H9 (cell line): ENCODE data around the gene LYRM9. TPM values are rescaled to one million over a fixed set of nuclear protein-coding genes. Genes with fewer than 3 reads are reported as not detected.

ENCODE experiments used
- DNase-seq: peaks from one replicate; pipeline ENCODE4 v3.0.0-alpha.2; 2017
- H2AFZ ChIP-seq: one replicate; pipeline ENCODE4 v1.6.1; 2013; ENCODE audit warnings: mild to moderate bottlenecking, low read length, control low read depth, moderate library complexity
- H2AK5ac ChIP-seq: 2 replicates; pipeline ENCODE4 v1.6.1; 2013; ENCODE audit warnings: low read length, control low read depth, mixed read lengths; ENCODE audit not compliant: insufficient read length
- H2BK120ac ChIP-seq: one replicate; pipeline ENCODE4 v1.6.1; 2013; ENCODE audit warnings: low read depth, mild to moderate bottlenecking, low read length, control low read depth, inconsistent platforms; ENCODE audit not compliant: poor library complexity, severe bottlenecking
- H2BK12ac ChIP-seq: 2 replicates; pipeline ENCODE4 v1.6.1; 2013; ENCODE audit warnings: low read length, control low read depth, mixed read lengths, low read depth; ENCODE audit not compliant: insufficient read length
- H2BK15ac ChIP-seq: 2 replicates; pipeline ENCODE4 v1.6.1; 2013; ENCODE audit warnings: low read depth, low read length, control low read depth
- H2BK20ac ChIP-seq: one replicate; pipeline ENCODE4 v1.6.1; 2013; ENCODE audit warnings: low read depth, mild to moderate bottlenecking, low read length, control low read depth, inconsistent platforms; ENCODE audit not compliant: poor library complexity, severe bottlenecking
- H2BK5ac ChIP-seq: 2 replicates; pipeline ENCODE4 v1.6.1; 2013; ENCODE audit warnings: low read length, control low read depth, mixed read lengths; ENCODE audit not compliant: insufficient read length
- H3K14ac ChIP-seq: 2 replicates; pipeline ENCODE4 v1.6.1; 2013; ENCODE audit warnings: low read length, control low read depth; ENCODE audit not compliant: insufficient read depth
- H3K18ac ChIP-seq: 2 replicates; pipeline ENCODE4 v1.6.1; 2013; ENCODE audit warnings: low read depth, mild to moderate bottlenecking, mixed read lengths, low read length, control low read depth; ENCODE audit not compliant: insufficient read length
- H3K23ac ChIP-seq: 2 replicates; pipeline ENCODE4 v1.6.1; 2013; ENCODE audit warnings: low read length, control low read depth, mixed read lengths, low read depth; ENCODE audit not compliant: insufficient read length
- H3K23me2 ChIP-seq: 2 replicates; pipeline ENCODE4 v1.6.1; 2013; ENCODE audit warnings: low read depth, mild to moderate bottlenecking, mixed read lengths, low read length, control low read depth; ENCODE audit not compliant: insufficient read length, poor library complexity, severe bottlenecking
- H3K27ac ChIP-seq: 2 replicates; pipeline ENCODE4 v1.5.1; 2013; ENCODE audit warnings: low read length, control low read depth, mixed read lengths, low read depth; ENCODE audit not compliant: insufficient read length
- H3K27me3 ChIP-seq: 2 replicates; pipeline ENCODE4 v1.6.1; 2013; ENCODE audit warnings: low read length, control low read depth, inconsistent platforms; ENCODE audit not compliant: insufficient read depth
- H3K4ac ChIP-seq: 2 replicates; pipeline ENCODE4 v1.6.1; 2013; ENCODE audit warnings: low read depth, mild to moderate bottlenecking, control low read depth, inconsistent platforms, low read length, moderate library complexity
- H3K4me1 ChIP-seq: 2 replicates; pipeline ENCODE4 v1.6.1; 2013; ENCODE audit warnings: low read length, control low read depth, inconsistent platforms; ENCODE audit not compliant: insufficient read depth
- H3K4me2 ChIP-seq: 2 replicates; pipeline ENCODE4 v1.6.1; 2013; ENCODE audit warnings: low read length, control low read depth, mixed read lengths; ENCODE audit not compliant: insufficient read length, insufficient read depth
- H3K56ac ChIP-seq: 2 replicates; pipeline ENCODE4 v1.6.1; 2013; ENCODE audit warnings: low read depth, mild to moderate bottlenecking, mixed read lengths, low read length, control low read depth; ENCODE audit not compliant: insufficient read length
- H3K79me1 ChIP-seq: 2 replicates; pipeline ENCODE4 v1.6.1; 2013; ENCODE audit warnings: low read depth, mild to moderate bottlenecking, moderate library complexity, low read length, control low read depth, inconsistent platforms; ENCODE audit not compliant: insufficient read depth, poor library complexity, severe bottlenecking
- H3K79me2 ChIP-seq: 2 replicates; pipeline ENCODE4 v1.6.1; 2013; ENCODE audit warnings: low read length, control low read depth, inconsistent platforms; ENCODE audit not compliant: insufficient read depth
- H3K9ac ChIP-seq: 2 replicates; pipeline ENCODE4 v1.6.1; 2013; ENCODE audit warnings: low read length, control low read depth, mixed read lengths; ENCODE audit not compliant: insufficient read length; ENCODE audit errors: extremely low read depth
- H3K9me3 ChIP-seq: one replicate; pipeline ENCODE4 v1.6.1; 2013; ENCODE audit warnings: low read depth, low read length, inconsistent platforms; ENCODE audit not compliant: control insufficient read depth
- H3T11ph ChIP-seq: one replicate; pipeline ENCODE4 v1.6.1; 2013; ENCODE audit warnings: mild to moderate bottlenecking, low read length, control low read depth, inconsistent platforms
- H4K20me1 ChIP-seq: one replicate; pipeline ENCODE4 v1.6.1; 2013; ENCODE audit not compliant: control insufficient read depth, insufficient read length, insufficient read depth
- H4K5ac ChIP-seq: 2 replicates; pipeline ENCODE4 v1.6.1; 2013; ENCODE audit warnings: low read depth, mild to moderate bottlenecking, mixed read lengths, low read length, control low read depth; ENCODE audit not compliant: insufficient read length
- H4K8ac ChIP-seq: replicated peaks from 2 replicates; pipeline ENCODE4 v1.6.1; 2013; ENCODE audit warnings: low read length, control low read depth, mixed read lengths, low read depth; ENCODE audit not compliant: insufficient read length
- H4K91ac ChIP-seq: 2 replicates; pipeline ENCODE4 v1.6.1; 2013; ENCODE audit warnings: low read depth, mild to moderate bottlenecking, moderate library complexity, mixed read lengths, low read length, control low read depth; ENCODE audit not compliant: insufficient read length
- H3K27ac Mint-ChIP-seq, 3 experiments: 2 replicates in 2 of 3; 3 replicates in 1 of 3; pipeline ENCODE4 v1.8.0; 2020 to 2021; ENCODE audit warnings: mixed read lengths in 3 of 3, mild to moderate bottlenecking in 1 of 3, moderate library complexity in 1 of 3
- H3K27me3 Mint-ChIP-seq: 2 replicates; pipeline ENCODE4 v1.8.0; 2021; ENCODE audit warnings: low read depth, mild to moderate bottlenecking, moderate library complexity, mixed read lengths
- H3K36me3 Mint-ChIP-seq, 3 experiments: 2 replicates in 2 of 3; 3 replicates in 1 of 3; pipeline ENCODE4 v1.8.0; 2020 to 2021; ENCODE audit warnings: low read depth in 3 of 3, mixed read lengths in 3 of 3; ENCODE audit not compliant: insufficient read depth in 1 of 3
- H3K4me1 Mint-ChIP-seq, 2 experiments: 2 replicates each; pipeline ENCODE4 v1.8.0; 2020; ENCODE audit warnings: mixed read lengths in 2 of 2
- H3K4me3 Mint-ChIP-seq, 2 experiments: 2 replicates in 1 of 2; 3 replicates in 1 of 2; pipeline ENCODE4 v1.8.0; 2020 to 2021; ENCODE audit warnings: mild to moderate bottlenecking in 2 of 2, mixed read lengths in 2 of 2, moderate library complexity in 1 of 2
- H3K9me3 Mint-ChIP-seq, 2 experiments: 2 replicates in 1 of 2; 3 replicates in 1 of 2; pipeline ENCODE4 v1.8.0; 2020; ENCODE audit warnings: mild to moderate bottlenecking in 2 of 2, mixed read lengths in 2 of 2, moderate library complexity in 1 of 2
- CTCF ChIP-seq: fragments of 200-600 bp; sonication (generic); conservative IDR thresholded peaks from 3 replicates; pipeline ENCODE4 v1.8.0; 2021; ENCODE audit warnings: antibody characterized with exemption, mild to moderate bottlenecking
- WGBS: extraction: QIAGEN DNeasy Blood & Tissue Kit; methylation state at CpG from one replicate; pipeline ENCODE4 v1.1.7; 2013; ENCODE audit warnings: missing lambda C conversion rate, low lambda C conversion rate, mixed read lengths; ENCODE audit not compliant: insufficient read length; ENCODE audit errors: extremely low coverage; 5-methylcytosine and 5-hydroxymethylcytosine counted together
- total RNA-seq: library from RNA; stranded (reverse); gene quantifications from 2 replicates; pipeline ENCODE4 v1.2.1, GENCODE V29; 2021

The LYRM9 gene
- total RNA-seq, 1 experiment from 2014 or later, result 2.2 TPM

- H3K4me2 ChIP-seq, result no peak overlapping the region
Measured at GRCh38 chr17:27906623-27907022, 13.5 kb upstream of the LYRM9 start.

More at GRCh38 chr17:27906623-27907022, 13.5 kb upstream of the LYRM9 start:
- Mint-ChIP-seq H3K36me3 (no peaks in the 10 kb centered on the region; a peak in 1 of 7 replicates), H3K4me1 (peaks cover 25 to 40% of the 10 kb centered on the region in 2 experiments), H3K27me3 (peaks cover 56% of the 10 kb centered on the region), H3K9me3 (no peaks in the 10 kb centered on the region), H3K4me3 (no peak overlapping the region; a peak in 1 of 5 replicates), H3K27ac (no peak overlapping the region)
- H3K9me3 ChIP-seq, result no peaks in the 10 kb centered on the region
- no peaks in the 10 kb centered on the region; the same call in 1 of the 2 replicates for H3K4me1 ChIP-seq
- H2BK20ac ChIP-seq, result no peak overlapping the region
- H3T11ph ChIP-seq, result no peak overlapping the region
- no peak overlapping the region for H4K8ac ChIP-seq
- no peak for TF ChIP-seq CTCF
- H4K91ac ChIP-seq, result no peak overlapping the region
- no peak overlapping the region for H2AFZ ChIP-seq
- H2BK15ac ChIP-seq, result no peak overlapping the region
- no peaks in the 10 kb centered on the region for H4K20me1 ChIP-seq
- H3K27ac ChIP-seq, result no peak overlapping the region
- H3K79me1 ChIP-seq, result no peaks in the 10 kb centered on the region
- no peak overlapping the region for H3K4ac ChIP-seq
- H2BK12ac ChIP-seq, result no peak overlapping the region
- DNase-seq, result no peak
- H3K18ac ChIP-seq, result no peak overlapping the region
- no peak overlapping the region for H3K23ac ChIP-seq
- H2BK120ac ChIP-seq, result no peak overlapping the region
- no peak overlapping the region for H4K5ac ChIP-seq
- no peak overlapping the region for H3K9ac ChIP-seq
- H2AK5ac ChIP-seq, result no peak overlapping the region
- H3K14ac ChIP-seq, result no peak overlapping the region
- no peaks in the 10 kb centered on the region for H3K23me2 ChIP-seq
- H3K56ac ChIP-seq, result no peak overlapping the region
- no peaks in the 10 kb centered on the region for H3K79me2 ChIP-seq
- no CpG with 5 or more reads among the region's 3 CpGs for WGBS
- no peaks in the 10 kb centered on the region; the same call in 1 of the 2 replicates for H3K27me3 ChIP-seq
- no peak overlapping the region for H2BK5ac ChIP-seq
